ENCODE results near the gene VPS54.

Gene VPS54

GRCh38 chr2:63845866-63846265, 173.4 kb downstream of the VPS54 start:
- no peak for DNase-seq (ENCODE audit: low read depth in 2 of 2)

DNA sequence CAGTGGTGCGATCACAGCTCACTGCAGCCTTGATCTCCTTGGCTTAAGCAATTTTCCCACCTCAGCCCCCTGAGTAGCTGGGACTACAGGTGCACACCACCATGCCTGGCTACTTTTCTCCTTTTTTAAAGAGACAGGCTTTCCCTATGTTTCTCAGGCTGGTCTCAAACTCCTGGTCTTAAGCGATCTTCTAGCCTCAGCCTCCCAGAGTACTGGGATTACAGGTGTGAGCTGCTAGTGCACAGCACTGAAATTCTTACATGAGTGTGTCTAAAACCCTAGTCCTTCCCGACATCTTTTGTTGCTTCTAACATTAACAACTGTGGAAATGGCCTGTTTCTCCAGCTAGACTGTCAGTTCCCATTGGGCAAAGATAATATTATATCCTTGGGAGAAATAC, 174.6 kb downstream of the VPS54 start:
- no peak for DNase-seq (ENCODE audit: low read depth in 2 of 2)

- DNase-seq (ENCODE audit: low read depth in 2 of 2), result no peak
Measured at GRCh38 chr2:63843791-63844190, 175.4 kb downstream of the VPS54 start.

DNA sequence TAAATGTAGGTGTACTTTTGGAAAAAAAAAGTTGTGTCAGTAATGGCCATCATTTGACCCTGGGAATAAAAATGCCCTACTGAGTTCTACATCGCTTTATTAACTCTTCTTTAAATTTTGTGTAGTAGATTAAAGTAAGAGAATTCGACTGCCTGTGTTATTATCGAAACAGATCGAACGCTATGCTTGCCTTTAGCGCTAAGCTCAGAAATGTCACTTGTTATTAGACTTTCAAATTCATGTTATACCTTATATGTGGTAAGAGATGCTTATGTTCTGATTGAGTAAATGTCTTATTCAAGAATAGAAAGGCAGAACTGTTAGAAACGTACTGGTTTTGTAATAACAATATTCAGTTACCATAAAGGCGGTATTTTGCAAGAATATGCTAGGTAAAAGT, 176.1 kb downstream of the VPS54 start:
- DNase-seq (ENCODE audit: low read depth in 2 of 2), result no peak

DNA sequence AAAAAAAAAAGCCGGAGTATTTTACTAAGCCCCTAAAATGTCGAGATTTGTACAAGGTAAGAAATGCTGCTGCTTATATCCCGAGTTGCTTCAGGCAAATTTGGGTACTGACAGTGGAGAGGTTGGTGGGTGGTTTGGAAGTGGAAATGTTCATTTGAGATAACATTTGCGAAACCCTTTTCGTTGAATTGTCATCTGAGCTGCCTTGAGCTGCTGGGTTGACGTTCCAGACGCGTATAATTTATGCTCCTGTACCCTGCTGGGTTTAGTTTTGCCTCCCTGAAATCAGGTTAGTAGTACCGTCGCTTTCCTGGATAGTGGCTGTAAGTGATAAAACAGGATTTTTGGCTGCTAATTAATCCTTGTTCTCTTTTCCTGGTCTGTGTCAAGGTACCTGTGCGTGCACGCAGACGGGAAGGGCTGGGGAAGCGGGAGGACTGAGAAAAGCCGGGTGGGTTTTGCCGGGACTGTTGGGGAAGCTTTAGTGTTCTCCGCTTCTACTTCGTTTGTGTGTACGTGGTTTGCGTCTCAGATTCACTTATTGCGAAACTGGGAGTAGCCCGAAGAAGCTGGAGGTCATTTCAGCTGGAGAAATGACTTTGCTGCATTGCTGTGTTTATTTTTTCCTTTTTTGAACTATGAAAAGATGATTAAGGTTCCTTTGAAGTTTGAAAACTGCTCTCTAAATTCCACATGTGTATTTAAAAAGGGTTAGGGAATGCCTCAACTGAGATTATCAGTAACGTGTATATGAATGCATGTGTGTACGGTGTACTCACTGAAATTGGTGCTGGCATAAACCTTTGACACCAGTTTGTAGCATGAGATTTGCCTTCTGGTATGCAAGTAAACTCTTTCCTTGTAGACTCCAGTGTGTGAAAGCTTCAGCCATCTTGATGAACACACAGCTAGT, 176.8 kb downstream of the VPS54 start:
- DNase-seq (ENCODE audit: low read depth in 2 of 2), result peak; percentile 44 to 48

Data from fibroblast of skin of left quadriceps (primary cell).